Fibroblast of lung (primary cell): ENCODE data around the gene SLC25A10. TPM values are rescaled to one million over a fixed set of nuclear protein-coding genes. Genes with fewer than 3 reads are reported as not detected.

ENCODE experiments used
- DNase-seq, 2 donors: peaks; one replicate each; pipeline versions ENCODE4 v3.0.0 to v3.0.0-alpha.2; 2010; ENCODE audit warnings: low read depth in 2 of 2
- H2AFZ ChIP-seq: 2 replicates; pipeline ENCODE4 v1.5.1; 2012; ENCODE audit warnings: low read length, control low read depth, inconsistent platforms
- H3K27ac ChIP-seq: 2 replicates; pipeline ENCODE4 v1.5.1; 2011; ENCODE audit warnings: low read length, control low read depth; ENCODE audit not compliant: insufficient read depth
- H3K27me3 ChIP-seq: 2 replicates; pipeline ENCODE4 v1.5.1; 2011; ENCODE audit warnings: mild to moderate bottlenecking, low read length; ENCODE audit not compliant: control insufficient read depth, insufficient read depth
- H3K36me3 ChIP-seq: 2 replicates; pipeline ENCODE4 v1.5.1; 2011; ENCODE audit warnings: low read length; ENCODE audit not compliant: control insufficient read depth, insufficient read depth
- H3K4me1 ChIP-seq: 2 replicates; pipeline ENCODE4 v1.5.1; 2011; ENCODE audit warnings: low read length; ENCODE audit not compliant: control insufficient read depth, insufficient read depth; ENCODE audit errors: extremely low read depth
- H3K4me2 ChIP-seq: 2 replicates; pipeline ENCODE4 v1.5.1; 2011; ENCODE audit warnings: low read length, control low read depth; ENCODE audit not compliant: insufficient read depth; ENCODE audit errors: extremely low read depth
- H3K4me3 ChIP-seq, 4 experiments: fragments of 200-600 bp in 1 of 4; sonication (generic) in 1 of 4; replicated peaks in 1 of 4; 2 replicates each; pipeline ENCODE4 v1.5.1; 2011 to 2016; ENCODE audit warnings: low read length in 4 of 4, low read depth in 3 of 4, mild to moderate bottlenecking in 3 of 4, control low read depth in 2 of 4, inconsistent platforms in 1 of 4, mixed read lengths in 1 of 4; ENCODE audit not compliant: insufficient read depth in 1 of 4; ENCODE audit errors: control extremely low read depth in 1 of 4
- H3K79me2 ChIP-seq: 2 replicates; pipeline ENCODE4 v1.5.1; 2012; ENCODE audit warnings: mild to moderate bottlenecking, low read length, inconsistent platforms; ENCODE audit not compliant: control insufficient read depth, insufficient read depth
- H3K9ac ChIP-seq: 2 replicates; pipeline ENCODE4 v1.5.1; 2011; ENCODE audit warnings: mild to moderate bottlenecking, low read length, control low read depth; ENCODE audit not compliant: insufficient read depth
- H3K9me3 ChIP-seq: 2 replicates; pipeline ENCODE4 v1.5.1; 2012; ENCODE audit warnings: low read depth, low read length; ENCODE audit not compliant: control insufficient read depth, insufficient read depth
- H4K20me1 ChIP-seq: 2 replicates; pipeline ENCODE4 v1.5.1; 2011; ENCODE audit warnings: low read length; ENCODE audit not compliant: control insufficient read depth, insufficient read depth; ENCODE audit errors: extremely low read depth
- EZH2 ChIP-seq: IDR thresholded peaks from 2 replicates; pipeline ENCODE4 v1.5.1; 2012; ENCODE audit warnings: low read length, control low read depth, mild to moderate bottlenecking; ENCODE audit errors: missing control alignments
- polyA plus RNA-seq, 2 donors: library from polyadenylated mRNA; depleted of rRNA in 1 of 2; stranded (reverse) in 1 of 2; unstranded in 1 of 2; fragments of >200 nt; gene quantifications; 2 replicates each; pipeline ENCODE4 v1.2.1, GENCODE V29; 2011 to 2012; ENCODE audit warnings: missing spikeins in 1 of 2
- total RNA-seq: library from RNA; depleted of rRNA; stranded (reverse); fragments of >200 nt; gene quantifications from 2 replicates; pipeline ENCODE4 v1.2.1, GENCODE V29; 2014
- TF ChIP-seq, protein P1 (sequence below), 2 donors: IDR thresholded peaks in 1 of 2; conservative IDR thresholded peaks in 1 of 2; 1 replicate in 1 of 2; 2 replicates in 1 of 2; pipeline ENCODE4 v1.5.1; 2011 to 2012; ENCODE audit warnings: low read length in 2 of 2, control low read depth in 1 of 2, inconsistent platforms in 1 of 2, low read depth in 1 of 2, mild to moderate bottlenecking in 1 of 2

Gene SLC25A10
- total and polyA plus RNA-seq, 2 donors (not counting 1 experiment from before 2014, with no cell fraction given), result 3.7 to 5.8 TPM

DNA sequence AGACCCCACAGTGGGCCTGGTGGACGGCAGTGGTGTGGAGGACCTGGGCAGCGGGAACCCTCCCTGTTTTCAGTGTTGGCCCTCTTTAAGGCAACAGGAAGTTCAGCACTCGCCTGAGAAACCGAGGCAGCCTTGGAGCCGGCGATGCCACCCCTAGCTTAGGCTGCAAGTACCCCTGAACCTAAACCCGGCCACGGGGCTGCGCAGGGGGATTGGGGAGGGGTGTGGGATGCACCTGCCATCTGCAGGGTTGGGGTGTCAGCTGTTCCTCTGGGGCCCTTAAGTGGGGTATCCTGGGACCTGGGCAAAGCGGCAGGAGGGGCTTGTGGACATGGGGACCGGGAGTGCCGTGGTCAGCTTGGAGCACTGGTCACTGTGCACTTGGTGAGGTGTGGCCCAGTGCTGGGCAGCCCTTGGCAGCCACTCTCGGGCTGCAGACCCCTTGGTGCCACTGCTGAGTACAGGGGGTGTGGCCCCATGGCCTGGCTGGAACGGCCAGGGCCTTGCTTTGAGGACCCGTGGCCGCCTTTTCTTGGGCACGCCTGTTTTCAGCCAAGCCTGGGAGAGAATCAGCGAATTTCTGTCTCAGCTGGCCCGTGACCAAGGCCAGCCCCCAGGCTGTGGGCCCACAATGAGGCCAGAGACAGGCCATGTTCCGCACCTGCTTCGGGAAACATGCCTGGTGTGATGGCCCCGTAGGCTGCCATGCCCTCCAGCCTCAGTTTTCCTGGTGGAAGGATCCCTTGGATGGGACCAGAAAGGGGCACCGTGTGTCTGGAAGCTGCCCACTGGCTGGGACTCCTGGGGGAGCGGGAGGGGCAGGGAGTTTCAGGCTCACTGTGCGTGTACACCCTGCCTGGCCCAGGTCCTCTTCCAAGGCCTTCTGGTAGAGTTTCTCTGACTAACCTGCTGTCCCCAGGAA, 4.1 kb upstream of the SLC25A10 start:
- H3K9me3 ChIP-seq, result no peaks in the 10 kb centered on the region
- no peak overlapping the region for H2AFZ ChIP-seq
- H4K20me1 ChIP-seq, result no peaks in the 10 kb centered on the region
- DNase-seq, result no peak
- H3K4me2 ChIP-seq, result no peak overlapping the region
- no peak for TF ChIP-seq EZH2
- TF ChIP-seq, protein P1, sequence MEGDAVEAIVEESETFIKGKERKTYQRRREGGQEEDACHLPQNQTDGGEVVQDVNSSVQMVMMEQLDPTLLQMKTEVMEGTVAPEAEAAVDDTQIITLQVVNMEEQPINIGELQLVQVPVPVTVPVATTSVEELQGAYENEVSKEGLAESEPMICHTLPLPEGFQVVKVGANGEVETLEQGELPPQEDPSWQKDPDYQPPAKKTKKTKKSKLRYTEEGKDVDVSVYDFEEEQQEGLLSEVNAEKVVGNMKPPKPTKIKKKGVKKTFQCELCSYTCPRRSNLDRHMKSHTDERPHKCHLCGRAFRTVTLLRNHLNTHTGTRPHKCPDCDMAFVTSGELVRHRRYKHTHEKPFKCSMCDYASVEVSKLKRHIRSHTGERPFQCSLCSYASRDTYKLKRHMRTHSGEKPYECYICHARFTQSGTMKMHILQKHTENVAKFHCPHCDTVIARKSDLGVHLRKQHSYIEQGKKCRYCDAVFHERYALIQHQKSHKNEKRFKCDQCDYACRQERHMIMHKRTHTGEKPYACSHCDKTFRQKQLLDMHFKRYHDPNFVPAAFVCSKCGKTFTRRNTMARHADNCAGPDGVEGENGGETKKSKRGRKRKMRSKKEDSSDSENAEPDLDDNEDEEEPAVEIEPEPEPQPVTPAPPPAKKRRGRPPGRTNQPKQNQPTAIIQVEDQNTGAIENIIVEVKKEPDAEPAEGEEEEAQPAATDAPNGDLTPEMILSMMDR (conservative IDR thresholded peaks at IDR 0.05 in 1 of 2, IDR thresholded peaks at IDR 0.05 in 1 of 2; ENCODE audit: low read depth in 1 of 2, low read length in 2 of 2), result no peak
- H3K9ac ChIP-seq, result no peak overlapping the region
- H3K4me3 ChIP-seq, result no peak overlapping the region
- no peak overlapping the region for H3K27ac ChIP-seq
- H3K36me3 ChIP-seq, result peaks cover 21% of the 10 kb centered on the region
- peaks cover 18% of the 10 kb centered on the region for H3K4me1 ChIP-seq
- peaks cover 21% of the 10 kb centered on the region for H3K79me2 ChIP-seq
- no peaks in the 10 kb centered on the region for H3K27me3 ChIP-seq

DNA sequence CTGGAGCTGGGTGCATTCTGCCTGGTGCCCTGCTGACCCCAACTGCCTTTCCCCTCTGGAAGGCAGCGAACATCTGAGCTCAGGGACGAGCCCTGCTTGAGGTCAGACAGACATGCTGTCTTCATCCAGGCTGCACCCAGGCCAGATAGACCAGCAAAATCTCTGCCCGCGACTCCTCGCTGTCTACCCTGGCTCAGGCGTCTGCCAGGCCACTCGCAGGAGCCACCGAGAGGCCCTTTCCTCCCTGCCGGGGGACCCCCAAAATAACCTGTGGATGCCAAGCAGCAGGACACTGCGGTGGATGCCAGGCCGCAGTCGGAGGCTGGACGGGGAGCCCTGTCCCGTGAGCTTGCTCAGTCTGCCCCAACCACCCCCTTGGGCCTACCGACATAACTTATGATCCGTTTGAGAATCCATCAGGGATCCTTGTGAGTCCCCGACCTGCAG, 3.3 kb upstream of the SLC25A10 start:
- no peak overlapping the region for H3K4me3 ChIP-seq
- H3K9ac ChIP-seq, result no peak overlapping the region
- DNase-seq, result no peak
- H3K36me3 ChIP-seq, result peaks cover 21% of the 10 kb centered on the region
- peaks cover 24% of the 10 kb centered on the region for H3K4me1 ChIP-seq
- no peak overlapping the region for H3K4me2 ChIP-seq
- H3K27me3 ChIP-seq, result no peaks in the 10 kb centered on the region
- H3K9me3 ChIP-seq, result no peaks in the 10 kb centered on the region
- H2AFZ ChIP-seq, result no peak overlapping the region
- no peaks in the 10 kb centered on the region for H4K20me1 ChIP-seq
- peaks cover 19% of the 10 kb centered on the region for H3K79me2 ChIP-seq
- no peak overlapping the region for H3K27ac ChIP-seq
- no peak for TF ChIP-seq EZH2
- TF ChIP-seq, protein P1 (conservative IDR thresholded peaks at IDR 0.05 in 1 of 2, IDR thresholded peaks at IDR 0.05 in 1 of 2; ENCODE audit: low read depth in 1 of 2, low read length in 2 of 2), result no peak

DNA sequence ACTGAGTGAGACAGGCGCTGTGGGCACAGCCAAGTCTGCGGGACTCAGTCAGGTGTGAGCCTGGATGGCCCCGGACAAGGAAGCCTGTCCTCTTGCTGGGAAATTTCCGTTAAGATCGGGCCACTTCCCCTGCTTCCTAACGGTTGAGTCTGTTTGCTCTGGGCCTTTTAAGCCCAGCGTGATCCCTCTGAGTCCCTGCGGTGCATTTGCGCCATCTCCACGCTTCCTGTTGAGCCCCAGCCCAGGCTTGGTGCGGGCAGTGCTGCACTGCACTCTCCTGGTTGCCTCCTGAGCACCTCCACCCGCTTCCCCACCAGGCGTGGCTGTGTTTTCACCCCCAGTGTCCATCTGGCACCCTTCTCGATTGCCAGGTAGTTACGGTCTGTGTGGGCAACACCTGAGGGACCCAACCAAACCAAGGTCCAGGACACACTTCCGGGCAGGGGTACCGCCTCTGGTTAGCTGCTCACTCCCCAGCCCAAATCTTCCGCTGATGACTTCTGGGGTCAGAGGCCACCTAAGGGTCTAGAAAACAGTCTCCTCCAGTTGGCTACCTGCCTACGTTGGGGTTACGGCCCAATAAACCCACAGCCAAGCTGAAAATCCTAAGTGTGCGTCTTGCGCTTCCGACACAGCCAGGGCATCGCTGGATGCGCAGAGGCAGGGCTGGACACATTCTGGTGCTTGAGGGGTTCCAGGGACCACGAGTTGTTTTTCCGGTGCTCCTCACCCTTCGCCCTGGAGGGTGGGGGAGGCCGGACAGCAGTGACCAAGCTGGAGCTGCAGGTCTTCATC, 1.4 kb upstream of the SLC25A10 start:
- no peak overlapping the region for H3K27ac ChIP-seq
- H3K9ac ChIP-seq, result no peak overlapping the region
- peaks cover 7% of the 10 kb centered on the region for H3K79me2 ChIP-seq
- no peak overlapping the region for H2AFZ ChIP-seq
- DNase-seq, result no peak
- no peak for TF ChIP-seq EZH2
- TF ChIP-seq, protein P1 (conservative IDR thresholded peaks at IDR 0.05 in 1 of 2, IDR thresholded peaks at IDR 0.05 in 1 of 2; ENCODE audit: low read depth in 1 of 2, low read length in 2 of 2), result no peak
- H3K4me3 ChIP-seq, result peak overlapping the region in 1 of 4 experiments; percentile 63
- H3K4me1 ChIP-seq, result peaks cover 20% of the 10 kb centered on the region
- H4K20me1 ChIP-seq, result no peaks in the 10 kb centered on the region
- peaks cover 15% of the 10 kb centered on the region for H3K36me3 ChIP-seq
- no peaks in the 10 kb centered on the region for H3K9me3 ChIP-seq
- no peaks in the 10 kb centered on the region for H3K27me3 ChIP-seq
- peak overlapping the region; percentile 40 for H3K4me2 ChIP-seq
